ENCODE data around the gene CPTP.

The CPTP gene

GRCh38 chr1:1359664-1360468 is 35.3 kb downstream of the CPTP start:
- no peak overlapping the region for H2BK5ac ChIP-seq (ENCODE audit: low read length)
- no peak overlapping the region for H4K8ac ChIP-seq (ENCODE audit: low read depth, low read length)
- no peaks in the 10 kb centered on the region for H3K79me1 ChIP-seq (ENCODE audit: low read length)
- H2BK15ac ChIP-seq (replicated peaks; ENCODE audit: low read depth) = no peak overlapping the region
- no peak overlapping the region for H3K4me2 ChIP-seq (ENCODE audit: low read length)
- peaks cover under 1% of the 10 kb centered on the region for H3K27me3 ChIP-seq (ENCODE audit: insufficient read depth, low read length, poor library complexity)
- no CpG with 5 or more reads among the region's 28 CpGs for WGBS (ENCODE audit: extremely low coverage, insufficient coverage, low lambda C conversion rate)
- no peaks in the 10 kb centered on the region for H3K36me3 ChIP-seq (ENCODE audit: control insufficient read depth, insufficient read depth, low read length)
- H3K4me3 ChIP-seq (ENCODE audit: low read length) = no peak overlapping the region
- no peak for DNase-seq
- peak overlapping the region; percentile 34 for H3K27ac ChIP-seq (ENCODE audit: low read depth, low read length)
- H3K4me1 ChIP-seq (ENCODE audit: control insufficient read depth, low read depth, low read length) = peaks cover 3% of the 10 kb centered on the region
- H3K23ac ChIP-seq (ENCODE audit: low read length) = no peak overlapping the region
- no peak overlapping the region for H3K18ac ChIP-seq (ENCODE audit: low read length)
- H4K5ac ChIP-seq (ENCODE audit: low read length) = no peak overlapping the region
- H2BK120ac ChIP-seq (ENCODE audit: low read depth, low read length) = no peak overlapping the region
- H2AK5ac ChIP-seq (ENCODE audit: low read length) = no peak overlapping the region
- H3K56ac ChIP-seq (ENCODE audit: low read length) = peak overlapping the region; percentile 60
- H3K79me2 ChIP-seq (ENCODE audit: control insufficient read depth, insufficient read depth, low read length) = no peaks in the 10 kb centered on the region
- no peak overlapping the region for H3K4ac ChIP-seq (ENCODE audit: low read depth, low read length)
- no peak overlapping the region for H3K9ac ChIP-seq (ENCODE audit: low read length)

GRCh38 chr1:1360506-1361169 is 36.0 kb downstream of the CPTP start:
- H2BK120ac ChIP-seq (ENCODE audit: low read depth, low read length) = no peak overlapping the region
- no peaks in the 10 kb centered on the region for H3K79me2 ChIP-seq (ENCODE audit: control insufficient read depth, insufficient read depth, low read length)
- peak overlapping the region; percentile 32 for H2AK5ac ChIP-seq (ENCODE audit: low read length)
- H3K36me3 ChIP-seq (ENCODE audit: control insufficient read depth, insufficient read depth, low read length) = no peaks in the 10 kb centered on the region
- H3K4me2 ChIP-seq (ENCODE audit: low read length) = no peak overlapping the region
- no peak overlapping the region for H3K27ac ChIP-seq (ENCODE audit: low read depth, low read length)
- no peak overlapping the region for H3K9ac ChIP-seq (ENCODE audit: low read length)
- H3K4ac ChIP-seq (ENCODE audit: low read depth, low read length) = no peak overlapping the region
- H2BK15ac ChIP-seq (replicated peaks; ENCODE audit: low read depth) = no peak overlapping the region
- DNase-seq = peak; percentile 90
- no peak overlapping the region for H3K18ac ChIP-seq (ENCODE audit: low read length)
- no peak overlapping the region for H3K23ac ChIP-seq (ENCODE audit: low read length)
- H3K79me1 ChIP-seq (ENCODE audit: low read length) = no peaks in the 10 kb centered on the region
- H3K4me1 ChIP-seq (ENCODE audit: control insufficient read depth, low read depth, low read length) = peaks cover 3% of the 10 kb centered on the region
- H4K8ac ChIP-seq (ENCODE audit: low read depth, low read length) = no peak overlapping the region
- no peak overlapping the region for H4K5ac ChIP-seq (ENCODE audit: low read length)
- H2BK5ac ChIP-seq (ENCODE audit: low read length) = no peak overlapping the region
- no peaks in the 10 kb centered on the region for H3K27me3 ChIP-seq (ENCODE audit: insufficient read depth, low read length, poor library complexity)
- WGBS (ENCODE audit: extremely low coverage, insufficient coverage, low lambda C conversion rate) = no CpG with 5 or more reads among the region's 20 CpGs
- H3K56ac ChIP-seq (ENCODE audit: low read length) = peak overlapping the region; percentile 7
- no peak overlapping the region for H3K4me3 ChIP-seq (ENCODE audit: low read length)

- Histone ChIP-seq H3K9ac (ENCODE audit: low read length) (no peak overlapping the region), H3K4me3 (ENCODE audit: low read length) (no peak overlapping the region), H3K36me3 (ENCODE audit: control insufficient read depth, insufficient read depth, low read length) (no peaks in the 10 kb centered on the region), H2BK120ac (ENCODE audit: low read depth, low read length) (no peak overlapping the region), H2AK5ac (ENCODE audit: low read length) (no peak overlapping the region), H2BK15ac (replicated peaks; ENCODE audit: low read depth) (no peak overlapping the region), H3K56ac (ENCODE audit: low read length) (no peak overlapping the region), H3K4me1 (ENCODE audit: control insufficient read depth, low read depth, low read length) (peaks cover 3% of the 10 kb centered on the region), H3K79me2 (ENCODE audit: control insufficient read depth, insufficient read depth, low read length) (no peaks in the 10 kb centered on the region), H3K4ac (ENCODE audit: low read depth, low read length) (no peak overlapping the region), H3K27ac (ENCODE audit: low read depth, low read length) (no peak overlapping the region), H4K5ac (ENCODE audit: low read length) (no peak overlapping the region), H3K27me3 (ENCODE audit: insufficient read depth, low read length, poor library complexity) (no peaks in the 10 kb centered on the region), H3K18ac (ENCODE audit: low read length) (no peak overlapping the region), H3K23ac (ENCODE audit: low read length) (no peak overlapping the region), H3K4me2 (ENCODE audit: low read length) (no peak overlapping the region), H4K8ac (ENCODE audit: low read depth, low read length) (no peak overlapping the region), H2BK5ac (ENCODE audit: low read length) (no peak overlapping the region), H3K79me1 (ENCODE audit: low read length) (no peaks in the 10 kb centered on the region)
- no CpG with 5 or more reads among the region's 35 CpGs for WGBS (ENCODE audit: extremely low coverage, insufficient coverage, low lambda C conversion rate)
- no peak for DNase-seq
Measured at GRCh38 chr1:1361233-1361981, 36.8 kb downstream of the CPTP start.

GRCh38 chr1:1361982-1362423 is 37.4 kb downstream of the CPTP start:
- WGBS (ENCODE audit: extremely low coverage, insufficient coverage, low lambda C conversion rate) = no CpG with 5 or more reads among the region's 13 CpGs
- no peak overlapping the region for H3K23ac ChIP-seq (ENCODE audit: low read length)
- no peak overlapping the region for H3K27ac ChIP-seq (ENCODE audit: low read depth, low read length)

GRCh38 chr1:1364266-1364665 is 39.7 kb downstream of the CPTP start:
- Histone ChIP-seq H2BK15ac (replicated peaks; ENCODE audit: low read depth) (no peak overlapping the region), H3K23ac (ENCODE audit: low read length) (no peak overlapping the region), H4K8ac (ENCODE audit: low read depth, low read length) (no peak overlapping the region), H4K5ac (ENCODE audit: low read length) (no peak overlapping the region), H3K4me3 (ENCODE audit: low read length) (no peak overlapping the region), H2BK120ac (ENCODE audit: low read depth, low read length) (no peak overlapping the region), H3K9ac (ENCODE audit: low read length) (no peak overlapping the region), H3K36me3 (ENCODE audit: control insufficient read depth, insufficient read depth, low read length) (no peaks in the 10 kb centered on the region), H3K4me1 (ENCODE audit: control insufficient read depth, low read depth, low read length) (peaks cover 3% of the 10 kb centered on the region), H3K79me1 (ENCODE audit: low read length) (no peaks in the 10 kb centered on the region), H3K4me2 (ENCODE audit: low read length) (no peak overlapping the region), H3K79me2 (ENCODE audit: control insufficient read depth, insufficient read depth, low read length) (no peaks in the 10 kb centered on the region), H3K18ac (ENCODE audit: low read length) (no peak overlapping the region), H2BK5ac (ENCODE audit: low read length) (no peak overlapping the region), H3K4ac (ENCODE audit: low read depth, low read length) (no peak overlapping the region), H3K56ac (ENCODE audit: low read length) (no peak overlapping the region), H3K27me3 (ENCODE audit: insufficient read depth, low read length, poor library complexity) (no peaks in the 10 kb centered on the region), H2AK5ac (ENCODE audit: low read length) (no peak overlapping the region), H3K27ac (ENCODE audit: low read depth, low read length) (no peak overlapping the region)
- WGBS (ENCODE audit: extremely low coverage, insufficient coverage, low lambda C conversion rate) = no CpG with 5 or more reads among the region's 14 CpGs
- DNase-seq = no peak

More at GRCh38 chr1:1361982-1362423, 37.4 kb downstream of the CPTP start:
- Histone ChIP-seq H3K56ac (ENCODE audit: low read length) (no peak overlapping the region), H2BK5ac (ENCODE audit: low read length) (no peak overlapping the region), H3K4me2 (ENCODE audit: low read length) (no peak overlapping the region), H4K8ac (ENCODE audit: low read depth, low read length) (no peak overlapping the region), H3K4me3 (ENCODE audit: low read length) (no peak overlapping the region), H3K79me2 (ENCODE audit: control insufficient read depth, insufficient read depth, low read length) (no peaks in the 10 kb centered on the region), H2BK120ac (ENCODE audit: low read depth, low read length) (no peak overlapping the region), H3K4ac (ENCODE audit: low read depth, low read length) (no peak overlapping the region), H3K79me1 (ENCODE audit: low read length) (no peaks in the 10 kb centered on the region), H3K9ac (ENCODE audit: low read length) (peak overlapping the region; percentile 27), H2BK15ac (replicated peaks; ENCODE audit: low read depth) (no peak overlapping the region), H3K27me3 (ENCODE audit: insufficient read depth, low read length, poor library complexity) (no peaks in the 10 kb centered on the region), H3K18ac (ENCODE audit: low read length) (no peak overlapping the region), H3K36me3 (ENCODE audit: control insufficient read depth, insufficient read depth, low read length) (no peaks in the 10 kb centered on the region), H3K4me1 (ENCODE audit: control insufficient read depth, low read depth, low read length) (peaks cover 3% of the 10 kb centered on the region), H4K5ac (ENCODE audit: low read length) (no peak overlapping the region), H2AK5ac (ENCODE audit: low read length) (no peak overlapping the region)
- peak; percentile 84 for DNase-seq

Data from mesendoderm (in vitro differentiated cells).